Measurements from ENCODE around the gene PIK3R5.

Gene PIK3R5

DNA sequence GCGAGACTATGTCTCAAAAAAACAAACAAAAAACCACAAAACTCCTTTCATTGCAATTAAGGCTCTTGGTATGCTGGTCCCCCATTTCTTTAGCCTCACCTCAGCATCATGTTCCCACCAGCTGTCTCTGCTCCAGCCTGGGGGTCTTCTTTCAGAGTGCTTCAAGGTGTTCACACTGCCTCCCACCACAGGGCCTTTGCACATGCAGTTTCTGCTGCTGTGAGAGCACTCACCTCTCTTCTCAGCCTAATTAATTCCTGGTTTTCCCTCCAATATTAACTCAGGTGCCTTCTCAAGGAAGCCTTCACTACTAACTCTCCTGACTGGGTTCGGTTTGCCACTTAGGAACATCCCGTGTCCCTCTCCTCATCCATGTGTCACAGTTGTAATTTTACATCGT, 82.2 kb downstream of the PIK3R5 start:
- Histone ChIP-seq H3K36me3 (ENCODE audit: insufficient read depth) (no peaks in the 10 kb centered on the region), H3K4me1 (ENCODE audit: low read depth, poor library complexity, severe bottlenecking) (no peaks in the 10 kb centered on the region), H3K27me3 (ENCODE audit: insufficient read depth, low read depth) (no peaks in the 10 kb centered on the region), H4K20me1 (ENCODE audit: insufficient read depth) (no peaks in the 10 kb centered on the region), H3K9ac (no peak overlapping the region), H3K4me3 (IDR thresholded peaks at IDR 0.05; ENCODE audit: insufficient read depth, low read depth, low read length) (no peak overlapping the region), H3K27ac (no peak overlapping the region), H3K4me2 (no peak overlapping the region), H3K79me2 (ENCODE audit: insufficient read depth, low read depth) (no peaks in the 10 kb centered on the region), H2AFZ (ENCODE audit: low read depth) (no peak overlapping the region)
- TF ChIP-seq, protein P1, sequence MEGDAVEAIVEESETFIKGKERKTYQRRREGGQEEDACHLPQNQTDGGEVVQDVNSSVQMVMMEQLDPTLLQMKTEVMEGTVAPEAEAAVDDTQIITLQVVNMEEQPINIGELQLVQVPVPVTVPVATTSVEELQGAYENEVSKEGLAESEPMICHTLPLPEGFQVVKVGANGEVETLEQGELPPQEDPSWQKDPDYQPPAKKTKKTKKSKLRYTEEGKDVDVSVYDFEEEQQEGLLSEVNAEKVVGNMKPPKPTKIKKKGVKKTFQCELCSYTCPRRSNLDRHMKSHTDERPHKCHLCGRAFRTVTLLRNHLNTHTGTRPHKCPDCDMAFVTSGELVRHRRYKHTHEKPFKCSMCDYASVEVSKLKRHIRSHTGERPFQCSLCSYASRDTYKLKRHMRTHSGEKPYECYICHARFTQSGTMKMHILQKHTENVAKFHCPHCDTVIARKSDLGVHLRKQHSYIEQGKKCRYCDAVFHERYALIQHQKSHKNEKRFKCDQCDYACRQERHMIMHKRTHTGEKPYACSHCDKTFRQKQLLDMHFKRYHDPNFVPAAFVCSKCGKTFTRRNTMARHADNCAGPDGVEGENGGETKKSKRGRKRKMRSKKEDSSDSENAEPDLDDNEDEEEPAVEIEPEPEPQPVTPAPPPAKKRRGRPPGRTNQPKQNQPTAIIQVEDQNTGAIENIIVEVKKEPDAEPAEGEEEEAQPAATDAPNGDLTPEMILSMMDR (conservative IDR thresholded peaks at IDR 0.05; ENCODE audit: low read depth, low read length), result no peak

DNA sequence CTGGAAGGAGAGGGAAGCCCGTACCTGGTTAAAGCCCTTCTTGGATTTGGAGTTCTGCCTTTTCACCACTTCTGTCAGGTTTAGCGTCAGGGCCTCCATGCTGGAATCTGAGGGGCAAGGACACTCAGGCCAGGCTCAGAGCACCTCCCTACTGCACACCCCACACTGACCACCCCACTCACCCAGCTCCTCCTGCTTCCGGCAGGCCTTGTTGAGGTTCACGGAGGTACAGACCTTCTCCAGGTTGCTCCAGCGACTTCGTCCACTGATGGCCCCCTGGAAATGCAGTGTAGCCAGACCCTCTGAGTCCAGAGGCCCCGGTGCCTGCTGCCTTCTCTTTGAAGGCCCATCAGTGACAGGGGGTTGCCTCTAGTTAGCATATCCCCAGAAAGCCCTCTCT, 83.9 kb downstream of the PIK3R5 start:
- Histone ChIP-seq H3K36me3 (ENCODE audit: insufficient read depth) (no peaks in the 10 kb centered on the region), H3K9ac (no peak overlapping the region), H3K4me1 (ENCODE audit: low read depth, poor library complexity, severe bottlenecking) (no peaks in the 10 kb centered on the region), H4K20me1 (ENCODE audit: insufficient read depth) (no peaks in the 10 kb centered on the region), H3K79me2 (ENCODE audit: insufficient read depth, low read depth) (no peaks in the 10 kb centered on the region), H3K27ac (no peak overlapping the region), H3K4me3 (IDR thresholded peaks at IDR 0.05; ENCODE audit: insufficient read depth, low read depth, low read length) (no peak overlapping the region), H3K4me2 (no peak overlapping the region), H3K27me3 (ENCODE audit: insufficient read depth, low read depth) (no peaks in the 10 kb centered on the region), H2AFZ (ENCODE audit: low read depth) (no peak overlapping the region)
- TF ChIP-seq, protein P1 (conservative IDR thresholded peaks at IDR 0.05; ENCODE audit: low read depth, low read length), result no peak

DNA sequence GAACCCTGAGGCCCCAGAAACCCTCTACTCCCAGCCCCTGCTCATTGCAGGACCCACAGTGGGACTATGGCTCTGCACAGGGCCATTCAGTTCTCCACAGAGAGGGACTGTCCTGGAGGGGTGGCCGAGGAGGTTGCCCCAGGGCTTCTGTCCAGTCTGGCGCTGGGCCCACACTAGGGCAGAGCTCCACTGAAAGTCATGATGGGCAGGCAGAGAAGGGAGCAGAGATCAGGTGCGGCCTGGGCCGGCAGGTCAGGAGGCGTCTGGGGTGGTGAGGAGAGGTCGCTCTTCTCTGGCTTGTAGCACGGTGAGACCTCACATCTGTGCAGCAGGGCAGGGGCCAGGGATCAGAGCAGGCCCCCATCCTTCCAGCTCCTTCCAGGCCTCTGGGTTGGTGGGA, 85.0 kb downstream of the PIK3R5 start:
- Histone ChIP-seq H3K9ac (no peak overlapping the region), H4K20me1 (ENCODE audit: insufficient read depth) (no peaks in the 10 kb centered on the region), H3K79me2 (ENCODE audit: insufficient read depth, low read depth) (no peaks in the 10 kb centered on the region), H2AFZ (ENCODE audit: low read depth) (no peak overlapping the region), H3K27ac (no peak overlapping the region), H3K27me3 (ENCODE audit: insufficient read depth, low read depth) (no peaks in the 10 kb centered on the region), H3K4me3 (IDR thresholded peaks at IDR 0.05; ENCODE audit: insufficient read depth, low read depth, low read length) (no peak overlapping the region), H3K4me1 (ENCODE audit: low read depth, poor library complexity, severe bottlenecking) (no peaks in the 10 kb centered on the region), H3K36me3 (ENCODE audit: insufficient read depth) (no peaks in the 10 kb centered on the region), H3K4me2 (no peak overlapping the region)
- TF ChIP-seq, protein P1 (conservative IDR thresholded peaks at IDR 0.05; ENCODE audit: low read depth, low read length), result no peak

GRCh38 chr17:8879410-8879809, 86.1 kb downstream of the PIK3R5 start:
- H3K4me1 ChIP-seq (ENCODE audit: low read depth, poor library complexity, severe bottlenecking), result no peaks in the 10 kb centered on the region
- H3K27me3 ChIP-seq (ENCODE audit: insufficient read depth, low read depth), result no peaks in the 10 kb centered on the region
- TF ChIP-seq, protein P1 (conservative IDR thresholded peaks at IDR 0.05; ENCODE audit: low read depth, low read length), result no peak
- H2AFZ ChIP-seq (ENCODE audit: low read depth), result no peak overlapping the region
- no peak overlapping the region for H3K9ac ChIP-seq
- no peak overlapping the region for H3K4me2 ChIP-seq
- no peaks in the 10 kb centered on the region for H4K20me1 ChIP-seq (ENCODE audit: insufficient read depth)
- H3K4me3 ChIP-seq (IDR thresholded peaks at IDR 0.05; ENCODE audit: insufficient read depth, low read depth, low read length), result no peak overlapping the region
- no peak overlapping the region for H3K27ac ChIP-seq
- no peaks in the 10 kb centered on the region for H3K36me3 ChIP-seq (ENCODE audit: insufficient read depth)
- no peaks in the 10 kb centered on the region for H3K79me2 ChIP-seq (ENCODE audit: insufficient read depth, low read depth)

Data from KMS-11 (cell line).